Heart left ventricle (tissue), 13 donors: Measurements from ENCODE around the gene SLC16A9.
"Not testable (repeated sequence)": the region's sequence is repeated elsewhere in the genome, so short reads cannot be mapped to it uniquely, and the experiment has no call there.

Source experiments
- CTCF ChIP-seq, 12 donors: fragments of 200-600 bp; sonication (generic) in 4 of 12; IDR thresholded peaks; one replicate each; pipeline versions ENCODE4 v1.5.0 to v1.8.0; 2018 to 2022; ENCODE audit warnings: antibody characterized with exemption in 12 of 12, mild to moderate bottlenecking in 5 of 12
- POLR2A ChIP-seq, 2 donors: fragments of 450-650 bp; IDR thresholded peaks; one replicate each; pipeline ENCODE4 v1.6.1; 2017; ENCODE audit warnings: antibody characterized with exemption in 2 of 2, mild to moderate bottlenecking in 2 of 2, moderate library complexity in 2 of 2
- donor health status: ischemic (EF 13 %, LVEDD 7.1; RV severe dilation, severe dysfunction).
- donor health status: DM: no; HTN: yes; CAD: no.
- donor health status: DM: no; HTN: no; CAD: no.
- donor health status: ischemic (EF 25% LVEDD 6.9; RV normal size, moderate dysfunction).
- donor health status: ischemic (EF 25% LVEDD 5.7; RV mildly dilated, moderate dysfunction).
- donor health status: ischemic (EF 35%, LVEDD 5.7; RV mildly dilated, moderate dysfunction).
- donor health status: nonischemic (EF 11% LVEDD 7.7; RV severe dilation, severe dysfunction).
- donor health status: DM: yes; HTN: yes; CAD: no.
- donor health status: PGD.
- donor health status: ischemic (EF 29% LVEDD 5.4; RV normal size, mild dysfunction).
- donor health status: nonischemic (EF 23%, LVEDD 6.1; RV moderate dilation, normal function).

- not testable (repeated sequence) for TF ChIP-seq CTCF, POLR2A (IDR thresholded peaks at IDR 0.05)
These were observed 23.8 kb upstream of the SLC16A9 start for GRCh38 chr10:59733321-59734013.
